ENCODE results near the gene MDC1. TPM values are rescaled to one million over a fixed set of nuclear protein-coding genes. Genes with fewer than 3 reads are reported as not detected.

The MDC1 gene
- total RNA-seq, 1 experiment from 2014 or later: 77.6 TPM

- H3K36me3 Mint-ChIP-seq (ENCODE audit: insufficient read depth in 1 of 3, low read depth in 3 of 3): peaks cover 68 to 88% (median 79%) of the 10 kb centered on the region in 3 experiments; a peak in 6 of 7 replicates
These were observed 9.7 kb downstream of the MDC1 start for GRCh38 chr6:30707281-30707850.

More at GRCh38 chr6:30707281-30707850, 9.7 kb downstream of the MDC1 start:
- H3K23me2 ChIP-seq (ENCODE audit: insufficient read length, low read depth, low read length, poor library complexity, severe bottlenecking): no peaks in the 10 kb centered on the region
- no peak overlapping the region for H4K91ac ChIP-seq (ENCODE audit: insufficient read length, low read depth, low read length)
- no peaks in the 10 kb centered on the region for H3K4me1 ChIP-seq (ENCODE audit: insufficient read depth, low read length)
- H2AFZ ChIP-seq (ENCODE audit: low read length): no peak overlapping the region
- no peak overlapping the region for H3K27ac ChIP-seq (ENCODE audit: insufficient read length, low read depth, low read length)
- H4K5ac ChIP-seq (ENCODE audit: insufficient read length, low read depth, low read length): no peak overlapping the region
- no peaks in the 10 kb centered on the region for H3K79me1 ChIP-seq (ENCODE audit: insufficient read depth, low read depth, low read length, poor library complexity, severe bottlenecking)
- no peak overlapping the region for H3K18ac ChIP-seq (ENCODE audit: insufficient read length, low read depth, low read length)
- H3K14ac ChIP-seq (ENCODE audit: insufficient read depth, low read length): no peak overlapping the region
- Mint-ChIP-seq H3K4me1 (peaks cover 6 to 7% of the 10 kb centered on the region in 2 experiments), H3K27ac (peak overlapping the region in 2 of 3 experiments; percentile 10 to 11; a peak in 2 of 7 replicates), H3K9me3 (no peaks in the 10 kb centered on the region), H3K27me3 (ENCODE audit: low read depth) (no peaks in the 10 kb centered on the region), H3K4me3 (no peak overlapping the region)
- H2BK120ac ChIP-seq (ENCODE audit: low read depth, low read length, poor library complexity, severe bottlenecking): no peak overlapping the region
- no peak overlapping the region for H2BK20ac ChIP-seq (ENCODE audit: low read depth, low read length, poor library complexity, severe bottlenecking)
- H4K8ac ChIP-seq (replicated peaks; ENCODE audit: insufficient read length, low read depth, low read length): no peak overlapping the region
- H4K20me1 ChIP-seq (ENCODE audit: control insufficient read depth, insufficient read depth, insufficient read length): no peaks in the 10 kb centered on the region
- no peak overlapping the region for H3T11ph ChIP-seq (ENCODE audit: low read length)
- no peak overlapping the region for H3K9ac ChIP-seq (ENCODE audit: extremely low read depth, insufficient read length, low read length)
- no peak overlapping the region for H3K23ac ChIP-seq (ENCODE audit: insufficient read length, low read depth, low read length)
- H3K4me2 ChIP-seq (ENCODE audit: insufficient read depth, insufficient read length, low read length): no peak overlapping the region
- H2BK15ac ChIP-seq (ENCODE audit: low read depth, low read length): no peak overlapping the region
- no peak overlapping the region for H2BK5ac ChIP-seq (ENCODE audit: insufficient read length, low read length)
- H3K9me3 ChIP-seq (ENCODE audit: control insufficient read depth, low read depth, low read length): no peaks in the 10 kb centered on the region
- H2AK5ac ChIP-seq (ENCODE audit: insufficient read length, low read length): no peak overlapping the region
- H3K27me3 ChIP-seq (ENCODE audit: insufficient read depth, low read length): no peaks in the 10 kb centered on the region
- no peaks in the 10 kb centered on the region for H3K79me2 ChIP-seq (ENCODE audit: insufficient read depth, low read length)
- no peak for DNase-seq
- no peak for TF ChIP-seq CTCF (conservative IDR thresholded peaks at IDR 0.05)
- no peak overlapping the region for H3K56ac ChIP-seq (ENCODE audit: insufficient read length, low read depth, low read length)
- no CpG with 5 or more reads among the region's 6 CpGs for WGBS (ENCODE audit: extremely low coverage, insufficient read length, low lambda C conversion rate)
- H2BK12ac ChIP-seq (ENCODE audit: insufficient read length, low read depth, low read length): no peak overlapping the region
- H3K4ac ChIP-seq (ENCODE audit: low read depth, low read length): no peak overlapping the region

Measured in H9 (cell line).